Neutrophil (primary cell): ENCODE measurements around the gene APBB1IP.

ENCODE experiments used
- H3K27ac ChIP-seq: fragments of 200-600 bp; sonication (generic); 2 replicates; pipeline ENCODE4 v1.5.1; 2016; ENCODE audit warnings: mild to moderate bottlenecking, moderate library complexity
- H3K27me3 ChIP-seq: fragments of 200-600 bp; sonication (generic); 2 replicates; pipeline ENCODE4 v1.6.0; 2016; ENCODE audit warnings: mild to moderate bottlenecking
- H3K36me3 ChIP-seq: fragments of 200-600 bp; sonication (generic); 2 replicates; pipeline ENCODE4 v1.5.1; 2017
- H3K4me1 ChIP-seq, 2 experiments: fragments of 200-600 bp in 1 of 2; sonication (generic) in 1 of 2; 1 replicate in 1 of 2; 2 replicates in 1 of 2; pipeline versions ENCODE4 v1.5.1 to v1.6.1; 2013 to 2016; ENCODE audit warnings: low read depth in 1 of 2, low read length in 1 of 2, mild to moderate bottlenecking in 1 of 2, moderate library complexity in 1 of 2; ENCODE audit not compliant: control insufficient read depth in 1 of 2, insufficient read depth in 1 of 2
- H3K4me3 ChIP-seq, 2 experiments: fragments of 200-600 bp in 1 of 2; sonication (generic) in 1 of 2; 1 replicate in 1 of 2; 2 replicates in 1 of 2; pipeline ENCODE4 v1.5.1; 2013 to 2016; ENCODE audit warnings: low read depth in 1 of 2, low read length in 1 of 2, mild to moderate bottlenecking in 1 of 2, moderate library complexity in 1 of 2
- H3K9me3 ChIP-seq: fragments of 200-600 bp; sonication (generic); 2 replicates; pipeline ENCODE4 v1.5.1; 2016
- CTCF ChIP-seq: fragments of 200-600 bp; sonication (generic); IDR thresholded peaks from 2 replicates; pipeline ENCODE4 v1.5.1; 2016; ENCODE audit warnings: antibody characterized with exemption

Gene APBB1IP

GRCh38 chr10:26483554-26483953 lies 45.4 kb downstream of the APBB1IP start:
- TF ChIP-seq CTCF = no peak
- Histone ChIP-seq H3K27ac (peak overlapping the region; percentile 91), H3K27me3 (no peaks in the 10 kb centered on the region), H3K9me3 (no peaks in the 10 kb centered on the region), H3K4me3 (peak overlapping the region in 1 of 2 experiments; percentile 39), H3K4me1 (peaks cover 96% of the 10 kb centered on the region in 2 experiments), H3K36me3 (peaks cover 3% of the 10 kb centered on the region)

DNA sequence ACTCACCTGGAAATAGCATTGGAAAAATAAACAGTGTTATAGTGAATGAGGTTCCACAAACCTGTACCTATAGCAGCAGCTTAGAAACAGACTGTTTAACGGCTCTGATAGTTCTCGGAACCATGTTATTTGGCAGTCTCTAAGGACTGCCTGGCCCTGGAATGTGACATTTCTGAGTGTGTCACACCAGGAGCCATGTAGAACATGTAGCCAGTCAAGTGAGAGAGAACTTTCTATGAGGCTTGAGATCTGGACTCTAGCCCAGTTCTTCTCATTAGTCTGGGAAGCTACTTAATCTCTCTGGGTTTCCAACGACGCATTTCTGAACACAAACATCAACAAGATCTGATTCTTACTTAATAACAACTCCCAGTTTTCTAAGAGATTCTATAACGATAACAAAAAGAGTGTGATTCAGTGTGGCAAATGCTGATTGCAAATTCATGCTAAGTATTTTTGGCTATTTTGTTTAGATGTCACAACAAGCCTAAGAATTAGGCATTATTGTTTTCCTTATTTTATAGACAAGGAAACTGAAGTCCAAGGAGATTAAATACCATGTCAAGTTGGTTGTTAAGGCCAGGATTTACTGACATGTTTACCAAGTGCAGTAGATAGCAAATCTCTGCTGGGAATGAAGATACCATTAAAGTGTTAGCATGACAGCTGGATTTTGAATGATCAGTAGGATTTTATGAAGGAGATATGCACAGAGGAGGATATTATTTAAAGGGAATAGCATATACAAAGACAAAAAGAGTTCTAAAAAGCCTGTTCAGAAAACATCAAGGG lies 47.2 kb downstream of the APBB1IP start:
- H3K27me3 ChIP-seq = no peaks in the 10 kb centered on the region
- no peak overlapping the region for H3K4me3 ChIP-seq
- peak overlapping the region; percentile 91 for H3K27ac ChIP-seq
- H3K4me1 ChIP-seq = peaks cover 98 to 99% of the 10 kb centered on the region in 2 experiments
- TF ChIP-seq CTCF = no peak
- H3K9me3 ChIP-seq = no peaks in the 10 kb centered on the region
- peaks cover 11% of the 10 kb centered on the region for H3K36me3 ChIP-seq

GRCh38 chr10:26486304-26486703 lies 48.2 kb downstream of the APBB1IP start:
- Histone ChIP-seq H3K27me3 (no peaks in the 10 kb centered on the region), H3K9me3 (no peaks in the 10 kb centered on the region), H3K4me3 (no peak overlapping the region), H3K27ac (peak overlapping the region; percentile 66), H3K36me3 (peaks cover 11% of the 10 kb centered on the region), H3K4me1 (peaks cover 98 to 99% of the 10 kb centered on the region in 2 experiments)
- no peak for TF ChIP-seq CTCF

GRCh38 chr10:26486990-26487850 lies 49.1 kb downstream of the APBB1IP start:
- H3K36me3 ChIP-seq = peaks cover 11% of the 10 kb centered on the region
- H3K4me3 ChIP-seq = no peak overlapping the region
- H3K9me3 ChIP-seq = no peaks in the 10 kb centered on the region
- no peaks in the 10 kb centered on the region for H3K27me3 ChIP-seq
- peak overlapping the region; percentile 66 for H3K27ac ChIP-seq
- H3K4me1 ChIP-seq = peaks cover 98 to 99% of the 10 kb centered on the region in 2 experiments
- TF ChIP-seq CTCF = no peak

- Histone ChIP-seq H3K4me1 (peaks cover 88 to 91% of the 10 kb centered on the region in 2 experiments), H3K36me3 (peaks cover 21% of the 10 kb centered on the region), H3K9me3 (no peaks in the 10 kb centered on the region), H3K27ac (peak overlapping the region; percentile 81), H3K27me3 (no peaks in the 10 kb centered on the region), H3K4me3 (no peak overlapping the region)
- no peak for TF ChIP-seq CTCF
Measured at GRCh38 chr10:26488344-26488743, 50.2 kb downstream of the APBB1IP start.
